ENCODE data around the gene HLA-G. TPM values are rescaled to one million over a fixed set of nuclear protein-coding genes. Genes with fewer than 3 reads are reported as not detected.

Gene HLA-G
- total RNA-seq, 4 donors from 2014 or later: not detected

- no peaks in the 10 kb centered on the region for H3K9me3 ChIP-seq
- no peak for TF ChIP-seq POLR2AphosphoS5 (IDR thresholded peaks at IDR 0.05)
- peak; percentile 51 to 94 (median 80) for TF ChIP-seq CTCF (IDR thresholded peaks at IDR 0.05)
- peaks cover 0 to 64% (median 0%) of the 10 kb centered on the region in 4 donors for H3K27me3 ChIP-seq
- peaks cover 0 to 4% (median 0%) of the 10 kb centered on the region in 4 donors for H3K4me1 ChIP-seq
- DNase-seq (ENCODE audit: extremely low spot score): no peak
- no peak overlapping the region for H3K27ac ChIP-seq (replicated peaks in 1 of 4)
- no peaks in the 10 kb centered on the region for H3K36me3 ChIP-seq
- H3K4me3 ChIP-seq: no peak overlapping the region
- intact Hi-C loops (cut with DNase I): loop anchor here (2.0 to 10.0 kb wide), 2 partner anchors 100 to 130 kb away; no protein-coding TSS in a partner anchor
- WGBS: 25% methylated on average over 14 of the region's 16 CpGs
Observed at GRCh38 chr6:29834564-29835436, 7.2 kb downstream of the HLA-G start.

- intact Hi-C loops (cut with DNase I): loop anchor here (10.0 kb wide), 1 partner anchor 105 kb away; no protein-coding TSS in a partner anchor
Observed at GRCh38 chr6:29839917-29840316, 12.3 kb downstream of the HLA-G start.

GRCh38 chr6:29841030-29841429 lies 13.4 kb downstream of the HLA-G start:
- Histone ChIP-seq H3K27me3 (peaks cover 0 to 37% (median 0%) of the 10 kb centered on the region in 4 donors), H3K27ac (replicated peaks in 1 of 4) (no peak overlapping the region), H3K4me3 (no peak overlapping the region), H3K4me1 (no peaks in the 10 kb centered on the region), H3K9me3 (peaks cover 0 to 10% (median 0%) of the 10 kb centered on the region in 4 donors), H3K36me3 (no peaks in the 10 kb centered on the region)
- no peak for TF ChIP-seq CTCF (IDR thresholded peaks at IDR 0.05)
- no peak for TF ChIP-seq POLR2AphosphoS5 (IDR thresholded peaks at IDR 0.05)
- no peak for TF ChIP-seq POLR2A (IDR thresholded peaks at IDR 0.05; ENCODE audit: low read depth)
- no peak for TF ChIP-seq EP300 (IDR thresholded peaks at IDR 0.05)
- intact Hi-C loops (cut with DNase I): no loop called here
- no peak for DNase-seq (ENCODE audit: extremely low spot score)

More at GRCh38 chr6:29839917-29840316, 12.3 kb downstream of the HLA-G start:
- WGBS: 78% methylated on average over 1 of the region's 1 CpG
- Histone ChIP-seq H3K4me3 (no peak overlapping the region), H3K27ac (replicated peaks in 1 of 4) (no peak overlapping the region), H3K27me3 (peaks cover 0 to 44% (median 0%) of the 10 kb centered on the region in 4 donors), H3K9me3 (peaks cover 0 to 10% (median 0%) of the 10 kb centered on the region in 4 donors), H3K36me3 (no peaks in the 10 kb centered on the region), H3K4me1 (peaks cover 0 to 3% (median 0%) of the 10 kb centered on the region in 4 donors)
- DNase-seq (ENCODE audit: extremely low spot score): no peak
- no peak for TF ChIP-seq EP300 (IDR thresholded peaks at IDR 0.05)

- H3K36me3 ChIP-seq: no peaks in the 10 kb centered on the region
- H3K27me3 ChIP-seq: peaks cover 0 to 52% (median 14%) of the 10 kb centered on the region in 4 donors
- no peak overlapping the region for H3K4me3 ChIP-seq
- H3K4me1 ChIP-seq: peaks cover 0 to 7% (median 5%) of the 10 kb centered on the region in 4 donors
- H3K27ac ChIP-seq (replicated peaks in 1 of 4): no peak overlapping the region
- TF ChIP-seq EP300 (IDR thresholded peaks at IDR 0.05) (no peak), POLR2AphosphoS5 (IDR thresholded peaks at IDR 0.05) (no peak), POLR2A (IDR thresholded peaks at IDR 0.05; ENCODE audit: low read depth) (no peak), CTCF (IDR thresholded peaks at IDR 0.05) (no peak)
- intact Hi-C loops (cut with DNase I): no loop called here
- peaks cover 0 to 10% (median 0%) of the 10 kb centered on the region in 4 donors for H3K9me3 ChIP-seq
- no peak for DNase-seq (ENCODE audit: extremely low spot score)
- 36% methylated on average over 2 of the region's 2 CpGs for WGBS
Observed at GRCh38 chr6:29845405-29846006, 17.9 kb downstream of the HLA-G start.
